HG03135 (cell line): ENCODE measurements around the gene CDH24.

ENCODE experiments used
- ATAC-seq: cut with Tn5 transposase; IDR thresholded peaks from one replicate; pipeline ENCODE4 v1.9.1; 2021; ENCODE audit warnings: mild to moderate bottlenecking, moderate library complexity; ENCODE audit not compliant: unreplicated experiment

The CDH24 gene

DNA sequence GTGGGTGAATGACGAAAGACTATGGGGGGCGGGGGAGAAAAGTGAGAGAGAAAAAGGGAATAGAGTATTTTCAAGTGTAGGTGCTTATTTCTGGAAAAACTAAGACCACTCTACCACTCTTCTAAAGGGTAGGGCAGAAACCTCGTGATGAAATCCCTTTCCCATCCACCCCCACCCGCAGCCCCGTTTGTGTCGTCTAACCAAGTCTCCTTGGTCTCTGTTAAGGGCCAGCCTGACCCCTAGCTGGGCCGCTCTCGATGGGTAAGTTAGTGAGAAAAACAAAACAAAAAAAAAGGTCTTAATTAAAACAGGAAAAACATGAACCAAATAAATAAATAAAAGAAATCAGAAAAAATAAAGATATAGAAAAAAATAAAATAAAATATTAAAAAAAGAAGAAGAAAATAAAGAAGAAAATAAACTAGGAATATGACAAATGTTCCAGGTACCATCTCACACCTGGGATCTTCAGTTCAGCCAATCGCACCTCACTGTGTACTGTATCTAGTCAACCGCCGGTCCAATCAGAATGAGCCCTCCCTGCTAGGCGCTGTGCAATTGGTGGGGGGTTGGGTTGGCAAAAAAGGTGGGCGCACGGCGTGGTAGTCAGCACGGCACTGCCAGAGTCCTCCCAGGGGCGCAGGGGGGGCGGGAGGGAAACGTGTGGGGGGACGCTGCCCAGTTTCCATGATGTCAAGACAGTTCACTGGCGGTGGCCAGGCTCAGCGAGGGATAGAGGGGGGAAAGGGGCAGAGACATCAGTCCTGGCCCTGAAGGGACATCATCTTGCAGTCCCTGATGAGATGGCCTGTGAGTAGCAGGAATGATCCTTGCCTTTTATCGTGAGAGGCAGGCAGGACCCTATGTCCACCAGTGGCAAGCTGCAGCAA lies 9.8 kb upstream of the CDH24 start:
- ATAC-seq: no peak

DNA sequence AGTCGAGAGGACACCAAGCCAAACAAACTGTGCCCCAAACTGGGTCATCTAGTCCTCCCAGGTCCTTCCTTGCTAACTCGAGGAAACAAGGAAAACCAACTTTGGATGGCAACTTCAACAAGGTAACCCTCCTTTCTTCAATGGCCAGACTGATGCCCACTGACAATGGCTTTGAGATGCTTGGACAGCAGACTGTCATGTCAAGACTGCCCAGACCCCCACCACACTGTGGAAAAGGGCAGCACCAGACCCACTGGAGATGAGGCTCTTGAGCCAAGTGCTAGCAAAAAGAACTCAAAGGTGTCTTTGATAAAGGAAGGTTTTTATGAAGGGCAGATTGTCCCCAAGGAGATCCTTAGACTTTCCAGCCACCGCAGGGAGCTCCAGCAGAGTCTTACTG lies 9.0 kb upstream of the CDH24 start:
- ATAC-seq: no peak

- no peak for ATAC-seq
Observed at GRCh38 chr14:23063601-23064000, 6.3 kb upstream of the CDH24 start.

GRCh38 chr14:23062002-23062401 lies 4.7 kb upstream of the CDH24 start:
- ATAC-seq: no peak

DNA sequence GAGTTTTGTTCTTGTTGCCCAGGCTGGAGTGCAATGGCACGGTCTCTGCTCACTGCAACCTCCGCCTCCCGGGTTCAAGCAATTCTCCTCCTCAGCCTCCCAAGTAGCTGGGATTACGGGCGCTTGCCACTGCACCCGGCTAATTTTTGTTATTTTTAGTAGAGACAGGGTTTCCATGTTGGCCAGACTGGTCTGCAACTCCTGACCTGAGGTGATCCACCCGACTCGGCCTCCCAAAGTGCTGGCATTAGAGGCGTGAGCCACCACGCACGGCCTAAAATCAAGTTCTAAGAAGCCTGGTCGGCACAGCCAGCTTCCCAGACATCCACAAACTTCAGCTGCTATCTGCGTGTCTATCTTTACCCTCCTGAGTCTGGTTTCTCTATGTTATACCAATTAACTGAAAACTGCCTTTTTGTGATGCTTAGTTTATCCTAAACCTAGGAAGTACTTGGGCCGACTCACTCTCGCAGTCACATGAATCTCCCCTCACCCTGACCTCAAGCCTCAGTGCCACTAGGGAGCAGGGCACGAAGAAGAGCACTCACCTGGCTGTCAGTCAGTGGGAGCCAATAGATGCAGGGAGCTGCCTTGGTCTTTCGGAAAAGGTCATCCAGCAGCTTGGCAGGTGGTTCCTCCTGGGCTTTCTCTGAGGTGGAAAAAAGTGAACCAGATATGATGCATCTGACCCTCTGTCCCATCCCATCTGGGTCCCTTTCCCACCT lies 3.4 kb upstream of the CDH24 start:
- ATAC-seq: no peak

GRCh38 chr14:23058654-23059504 lies 1.6 kb upstream of the CDH24 start:
- ATAC-seq: no peak

- peak; percentile 63 for ATAC-seq
Observed at GRCh38 chr14:23057757-23058653, 685 bp upstream of the CDH24 start.

- ATAC-seq: peak; percentile 47
Observed at GRCh38 chr14:23056145-23056955, 970 bp downstream of the CDH24 start.

GRCh38 chr14:23055621-23056144 lies 1.6 kb downstream of the CDH24 start:
- no peak for ATAC-seq

DNA sequence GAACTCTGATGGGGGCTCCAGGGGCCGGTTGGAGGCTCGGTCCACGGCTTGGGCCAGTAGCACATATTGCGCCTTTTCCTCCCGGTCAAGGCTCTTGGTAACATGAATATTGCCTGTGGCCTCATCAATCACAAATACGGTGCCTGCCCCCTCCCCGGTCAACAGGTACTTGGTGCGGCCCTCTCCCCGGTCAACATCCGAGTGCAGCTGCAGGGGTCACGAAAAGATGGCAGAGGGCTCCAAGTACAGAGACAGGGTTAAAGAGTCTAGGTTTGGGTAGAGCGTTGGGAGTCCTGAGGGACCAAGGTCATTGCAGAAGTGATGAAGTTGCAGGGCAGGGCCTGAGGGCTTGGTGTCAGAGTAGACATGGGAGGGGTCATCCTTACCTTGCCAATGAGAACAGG lies 2.2 kb downstream of the CDH24 start:
- no peak for ATAC-seq

- no peak for ATAC-seq
Observed at GRCh38 chr14:23054000-23054811, 3.1 kb downstream of the CDH24 start.

- ATAC-seq: no peak
Observed at GRCh38 chr14:23053426-23053825, 3.9 kb downstream of the CDH24 start.

GRCh38 chr14:23052671-23053070 lies 4.6 kb downstream of the CDH24 start:
- ATAC-seq: no peak

DNA sequence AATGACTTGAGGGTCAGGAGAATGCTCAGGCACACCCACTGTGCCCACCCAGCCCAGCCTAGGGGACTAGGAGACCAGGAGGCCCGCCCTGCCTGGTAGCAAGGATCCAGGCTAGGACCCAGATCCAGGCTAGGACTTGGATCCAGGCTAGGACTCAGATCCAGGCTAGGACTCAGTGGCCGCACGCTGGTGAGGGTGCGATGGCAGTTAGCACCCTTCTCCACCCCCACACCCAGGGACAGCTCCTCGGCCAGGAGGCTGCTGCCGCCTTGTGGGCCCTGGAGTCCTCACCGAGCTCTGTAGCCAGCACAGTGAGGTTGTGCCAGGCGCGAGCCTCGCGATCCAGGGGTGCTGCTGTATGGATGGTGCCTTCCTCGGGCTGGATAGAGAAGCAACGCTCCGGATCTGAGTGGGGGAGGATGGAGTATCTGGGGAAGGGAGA lies 5.1 kb downstream of the CDH24 start:
- ATAC-seq: no peak

DNA sequence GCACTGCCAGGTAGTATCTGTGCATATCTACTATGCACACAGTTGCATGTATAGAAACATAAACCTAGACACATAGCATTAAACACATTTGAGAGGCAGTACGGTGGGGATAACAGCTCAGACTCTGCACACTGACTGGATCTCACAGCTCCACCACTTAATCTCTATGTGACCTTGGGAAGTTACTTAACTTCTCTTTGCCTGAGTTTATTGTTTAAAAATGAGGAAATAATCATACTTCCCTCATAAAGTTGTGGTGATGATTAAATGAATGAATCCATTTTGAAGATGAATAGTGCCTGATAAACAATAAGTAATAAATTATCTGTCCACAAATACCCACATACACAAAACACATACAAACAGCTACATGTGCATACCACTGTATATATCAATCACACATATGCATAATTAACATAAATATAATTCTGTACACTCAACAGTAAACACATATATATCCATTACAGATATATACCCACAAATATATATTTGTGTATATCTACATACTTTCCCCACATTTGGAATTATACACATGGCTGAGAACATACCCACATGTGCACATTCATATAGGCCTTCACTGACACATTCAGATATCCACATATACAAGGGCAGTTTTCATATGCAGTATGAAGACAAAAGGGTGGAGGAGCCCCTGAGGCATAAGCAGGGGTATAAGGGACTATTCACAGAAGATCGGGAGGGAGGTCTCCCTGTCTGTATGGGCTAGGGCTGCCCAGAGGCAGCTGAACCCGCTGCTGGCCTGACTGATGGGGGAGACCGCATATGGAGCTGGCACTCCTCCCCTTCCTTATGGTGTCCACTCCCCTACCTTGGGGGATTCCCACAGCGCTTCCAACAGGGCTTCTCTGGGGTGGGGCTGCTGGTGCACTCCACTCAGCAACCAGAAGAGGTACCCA lies 5.9 kb downstream of the CDH24 start:
- no peak for ATAC-seq

DNA sequence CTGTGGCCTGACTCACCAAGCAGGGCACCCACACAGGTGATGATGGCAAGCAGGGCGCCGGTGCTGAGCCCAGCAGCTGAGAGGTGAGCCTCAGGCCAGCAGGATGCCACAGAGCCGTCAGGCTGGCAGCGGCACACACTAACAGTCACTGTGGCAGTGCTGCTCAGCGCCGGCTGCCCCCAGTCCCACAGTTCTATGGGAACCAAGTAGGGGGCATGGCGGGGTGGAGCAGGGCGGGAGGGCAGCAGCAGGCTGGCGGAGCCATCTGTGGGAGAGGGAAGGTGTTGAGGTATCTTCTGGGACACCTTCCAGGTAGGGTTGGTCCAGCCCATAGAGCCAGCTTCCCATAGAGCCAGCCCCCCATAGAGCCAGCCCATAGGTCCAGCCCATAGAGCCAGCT lies 8.3 kb downstream of the CDH24 start:
- ATAC-seq: no peak
